ENCODE data around the gene GMDS. TPM values are rescaled to one million over a fixed set of nuclear protein-coding genes. Genes with fewer than 3 reads are reported as not detected.

Gene GMDS
- total and polyA plus RNA-seq, 2 of the 8 experiments (the other 6 are each of a cell fraction or from before 2014, with no cell fraction given), result 16.8 to 50.0 TPM

GRCh38 chr6:2044192-2044591 is 201.2 kb downstream of the GMDS start:
- no peak overlapping the region for H4K91ac ChIP-seq (replicated peaks; ENCODE audit: insufficient read length, low read length)
- no peaks in the 10 kb centered on the region for H3K27me3 ChIP-seq (replicated peaks in 1 of 4; ENCODE audit: control insufficient read depth in 3 of 4, extremely low read depth in 1 of 4, insufficient read depth in 3 of 4, low read length in 3 of 4)
- no peak overlapping the region for H2AK5ac ChIP-seq (ENCODE audit: low read depth, low read length)
- peaks cover 0 to 3% of the 10 kb centered on the region in 2 experiments for H4K20me1 ChIP-seq (replicated peaks in 1 of 2; ENCODE audit: control insufficient read depth in 1 of 2, insufficient read depth in 2 of 2, low read length in 2 of 2)
- no peaks in the 10 kb centered on the region for H3K23me2 ChIP-seq (ENCODE audit: low read depth, low read length)
- H3K23ac ChIP-seq (ENCODE audit: insufficient read length), result no peak overlapping the region
- no peaks in the 10 kb centered on the region for H3K4me1 ChIP-seq (replicated peaks in 1 of 4; ENCODE audit: control insufficient read depth in 3 of 4, insufficient read depth in 4 of 4, low read length in 3 of 4)
- no peak overlapping the region for H2BK15ac ChIP-seq (ENCODE audit: low read length)
- H3K79me1 ChIP-seq (ENCODE audit: low read depth, low read length), result no peaks in the 10 kb centered on the region
- no peak overlapping the region for H3K4ac ChIP-seq (replicated peaks; ENCODE audit: insufficient read length, low read depth, low read length)
- H3K18ac ChIP-seq (ENCODE audit: extremely low read depth, low read length), result no peak overlapping the region
- no peak overlapping the region for H2BK12ac ChIP-seq (ENCODE audit: low read depth, low read length)
- DNase-seq (ENCODE audit: low read depth in 1 of 2, low spot score in 2 of 2) (no peak), FAIRE-seq (no peak)
- no peak overlapping the region for H4K8ac ChIP-seq (ENCODE audit: extremely low read depth, insufficient read depth, low read length)
- H2BK120ac ChIP-seq (replicated peaks; ENCODE audit: low read depth, low read length), result no peak overlapping the region
- H3K56ac ChIP-seq (replicated peaks; ENCODE audit: insufficient read length, low read depth, low read length), result no peak overlapping the region
- no peaks in the 10 kb centered on the region for H3K9me3 ChIP-seq (ENCODE audit: insufficient read depth in 2 of 2, low read depth in 1 of 2, low read length in 1 of 2)
- H3K79me2 ChIP-seq (ENCODE audit: control insufficient read depth in 1 of 2, insufficient read depth in 2 of 2, low read length in 2 of 2), result no peaks in the 10 kb centered on the region; a peak in 1 of 4 replicates
- ChIA-PET POLR2A (ENCODE audit: partially characterized antibody) (no interaction called here), CTCF (ENCODE audit: partially characterized antibody) (interaction anchor here (1.2 kb wide), 1 partner anchor 9 kb away, joined by 3 read pairs; no protein-coding TSS in a partner anchor)
- H3K4me2 ChIP-seq (ENCODE audit: insufficient read depth in 1 of 2, low read depth in 2 of 2, low read length in 2 of 2), result no peak overlapping the region
- whole genome bisulfite sequencing, 2 experiments (ENCODE audit: extremely low coverage in 1 of 2, insufficient coverage in 1 of 2, insufficient read length in 1 of 2, insufficient replicate concordance in 2 of 2, low coverage in 1 of 2, low lambda C conversion rate in 2 of 2, missing lambda C conversion rate in 1 of 2), result 91% methylated on average over 4 of the region's 4 CpGs; no CpG with 5 or more reads in 1 of the 2 experiments
- no peak overlapping the region for H2AFZ ChIP-seq (ENCODE audit: low read length)
- no peak overlapping the region for H3K9ac ChIP-seq (replicated peaks in 1 of 4; ENCODE audit: extremely low read depth in 1 of 4, low read depth in 3 of 4, low read length in 3 of 4)
- no peaks in the 10 kb centered on the region for H3K36me3 ChIP-seq (ENCODE audit: control insufficient read depth in 2 of 4, insufficient read depth in 4 of 4, low read length in 3 of 4)
- H3K4me3 ChIP-seq (ENCODE audit: extremely low read depth in 1 of 4, insufficient read depth in 2 of 4, low read depth in 3 of 4, low read length in 4 of 4), result no peak overlapping the region
- H3K27ac ChIP-seq (ENCODE audit: low read depth, low read length), result no peak overlapping the region
- no peak overlapping the region for H3K14ac ChIP-seq (ENCODE audit: insufficient read length)
- H2BK5ac ChIP-seq (ENCODE audit: low read depth, low read length), result no peak overlapping the region
- no peak overlapping the region for H2BK20ac ChIP-seq (ENCODE audit: low read length)
- no peak overlapping the region for H4K5ac ChIP-seq (ENCODE audit: insufficient read length, low read depth, low read length)
- TF ChIP-seq POLR2A (IDR thresholded peaks at IDR 0.05; ENCODE audit: control extremely low read depth in 1 of 2, low read depth in 2 of 2, low read length in 2 of 2) (no peak), TEAD4 (IDR thresholded peaks at IDR 0.05; ENCODE audit: low read depth, low read length) (no peak), TCF12 (IDR thresholded peaks at IDR 0.05; ENCODE audit: low read depth, low read length) (no peak), RXRA (IDR thresholded peaks at IDR 0.05; ENCODE audit: insufficient read depth, low read depth, low read length) (no peak), CTBP2 (IDR thresholded peaks at IDR 0.05; ENCODE audit: borderline replicate concordance, insufficient read depth, insufficient read length, low read length) (no peak), CHD2 (IDR thresholded peaks at IDR 0.05; ENCODE audit: low read length) (no peak), CBX8 (IDR thresholded peaks at IDR 0.05; ENCODE audit: borderline replicate concordance, low read depth, low read length) (no peak), SP4 (IDR thresholded peaks at IDR 0.05; ENCODE audit: low read length) (no peak), ATF2 (IDR thresholded peaks at IDR 0.05; ENCODE audit: low read length) (no peak), EZH2 (IDR thresholded peaks at IDR 0.05; ENCODE audit: low read depth, low read length, severe bottlenecking) (no peak), POLR2AphosphoS5 (IDR thresholded peaks at IDR 0.05; ENCODE audit: low read depth, low read length) (no peak), MAFK (IDR thresholded peaks at IDR 0.05; ENCODE audit: low read depth, low read length) (no peak), SIRT6 (IDR thresholded peaks at IDR 0.05; ENCODE audit: low read length) (no peak), ZNF274 (IDR thresholded peaks at IDR 0.05; ENCODE audit: borderline replicate concordance, extremely low read depth, low read length) (no peak), TAF1 (IDR thresholded peaks at IDR 0.05; ENCODE audit: low read depth, low read length) (no peak)
